Stomach (tissue), 4 donors: ENCODE results near the gene PPM1E.

Experiments
- CTCF ChIP-seq, 7 experiments: fragments of 450-650 bp in 4 of 7; fragments of 200-600 bp in 3 of 7; sonication (generic) in 3 of 7; IDR thresholded peaks; one replicate each; pipeline ENCODE4 v1.5.1; 2016 to 2019; ENCODE audit warnings: antibody characterized with exemption in 7 of 7, control low read depth in 2 of 7, mild to moderate bottlenecking in 1 of 7
- EP300 ChIP-seq: sonication (generic); formaldehyde crosslinking; IDR thresholded peaks from one replicate; pipeline ENCODE4 v1.6.1; 2017; ENCODE audit warnings: antibody characterized with exemption
- POLR2A ChIP-seq, 4 donors: fragments of 450-650 bp; IDR thresholded peaks; one replicate each; pipeline ENCODE4 v1.6.1; 2016; ENCODE audit warnings: antibody characterized with exemption in 4 of 4, control low read depth in 2 of 4, mild to moderate bottlenecking in 1 of 4, moderate library complexity in 1 of 4

GRCh38 chr17:58755269-58755576, 431 bp upstream of the PPM1E start:
- TF ChIP-seq CTCF (IDR thresholded peaks at IDR 0.05) (no peak), POLR2A (IDR thresholded peaks at IDR 0.05) (no peak), EP300 (no peak)
